Activated CD4-positive, CD25-positive, alpha-beta regulatory T cell (primary cell): ENCODE results near the gene TMPRSS9.
"Not testable (repeated sequence)": the region's sequence is repeated elsewhere in the genome, so short reads cannot be mapped to it uniquely, and the experiment has no call there.

Experiments
- DNase-seq, 4 experiments: peaks; one replicate each; lab custom pipeline; 2025; lab: John Stamatoyannopoulos, UW

TMPRSS9 gene

GRCh38 chr19:2362046-2362969 lies 2.2 kb downstream of the TMPRSS9 start:
- DNase-seq: no peak

- no peak for DNase-seq
Measured at GRCh38 chr19:2362970-2363300, 2.9 kb downstream of the TMPRSS9 start.

- no peak for DNase-seq
Measured at GRCh38 chr19:2363419-2363818, 3.4 kb downstream of the TMPRSS9 start.

GRCh38 chr19:2365201-2365970 lies 5.3 kb downstream of the TMPRSS9 start:
- no peak for DNase-seq

GRCh38 chr19:2371656-2372055 lies 11.6 kb downstream of the TMPRSS9 start:
- DNase-seq: no peak

GRCh38 chr19:2372076-2372612 lies 12.1 kb downstream of the TMPRSS9 start:
- DNase-seq: no peak

GRCh38 chr19:2374808-2375207 lies 14.7 kb downstream of the TMPRSS9 start:
- no peak for DNase-seq

- DNase-seq: no peak
Measured at GRCh38 chr19:2375353-2376121, 15.5 kb downstream of the TMPRSS9 start.

GRCh38 chr19:2376784-2377519 lies 16.9 kb downstream of the TMPRSS9 start:
- no peak for DNase-seq

- DNase-seq: no peak
Measured at GRCh38 chr19:2380567-2380966, 20.5 kb downstream of the TMPRSS9 start.

- no peak for DNase-seq
Measured at GRCh38 chr19:2381148-2381820, 21.2 kb downstream of the TMPRSS9 start.

GRCh38 chr19:2382530-2383222 lies 22.6 kb downstream of the TMPRSS9 start:
- DNase-seq: no peak

- no peak for DNase-seq
Measured at GRCh38 chr19:2385053-2385721, 25.1 kb downstream of the TMPRSS9 start.

GRCh38 chr19:2387367-2388288 lies 27.6 kb downstream of the TMPRSS9 start:
- no peak for DNase-seq

- no peak for DNase-seq
Measured at GRCh38 chr19:2389594-2389993, 29.5 kb downstream of the TMPRSS9 start.

GRCh38 chr19:2391118-2391725 lies 31.2 kb downstream of the TMPRSS9 start:
- DNase-seq: no peak

GRCh38 chr19:2392366-2392765 lies 32.3 kb downstream of the TMPRSS9 start:
- no peak for DNase-seq

GRCh38 chr19:2392899-2393298 lies 32.8 kb downstream of the TMPRSS9 start:
- DNase-seq: not testable (repeated sequence)
